OCI-LY1 (cell line): ENCODE data around the gene SELP.

Source experiments
- H2AFZ ChIP-seq: fragments of 200-600 bp; sonication (generic), shearing (Covaris generic); 2 replicates; pipeline ENCODE4 v1.6.0; 2014; ENCODE audit warnings: antibody characterized with exemption, mild to moderate bottlenecking, low read length
- H3F3A ChIP-seq: fragments of 200-600 bp; sonication (generic), shearing (Covaris generic); 2 replicates; pipeline ENCODE4 v1.6.0; 2014; ENCODE audit warnings: mild to moderate bottlenecking, antibody characterized with exemption, low read length, moderate library complexity; ENCODE audit not compliant: insufficient read depth
- H3K27ac ChIP-seq: fragments of 200-600 bp; sonication (generic); 2 replicates; pipeline ENCODE4 v1.5.1; 2014; ENCODE audit warnings: low read length, mixed run types, mild to moderate bottlenecking, low read depth; ENCODE audit not compliant: poor library complexity, severe bottlenecking
- H3K27me3 ChIP-seq: fragments of 200-600 bp; sonication (generic); 2 replicates; pipeline ENCODE4 v1.6.0; 2014; ENCODE audit warnings: antibody characterized with exemption, mild to moderate bottlenecking, low read length, moderate library complexity; ENCODE audit not compliant: insufficient read depth
- H3K36me3 ChIP-seq: fragments of 200-600 bp; sonication (generic); 2 replicates; pipeline ENCODE4 v1.6.1; 2014; ENCODE audit warnings: mild to moderate bottlenecking, antibody characterized with exemption, low read length, moderate library complexity, mixed read lengths; ENCODE audit not compliant: insufficient read depth
- H3K4me1 ChIP-seq: fragments of 200-600 bp; sonication (generic); 2 replicates; pipeline ENCODE4 v1.5.1; 2014; ENCODE audit warnings: mild to moderate bottlenecking, low read length, moderate library complexity; ENCODE audit not compliant: insufficient read depth, severe bottlenecking
- H3K4me2 ChIP-seq: fragments of 200-600 bp; sonication (generic), shearing (Covaris generic); 2 replicates; pipeline ENCODE4 v1.6.1; 2014; ENCODE audit warnings: low read length
- H3K4me3 ChIP-seq: fragments of 200-600 bp; sonication (generic); 2 replicates; pipeline ENCODE4 v1.5.1; 2014; ENCODE audit warnings: low read length, low read depth, mild to moderate bottlenecking, mixed read lengths; ENCODE audit not compliant: poor library complexity, severe bottlenecking
- H3K79me2 ChIP-seq: fragments of 200-600 bp; shearing (Covaris generic); 2 replicates; pipeline ENCODE4 v1.6.1; 2016; ENCODE audit warnings: mixed run types, low read length, mixed read lengths; ENCODE audit not compliant: insufficient read depth
- H3K9ac ChIP-seq: fragments of 200-600 bp; sonication (generic), shearing (Covaris generic); 2 replicates; pipeline ENCODE4 v1.6.1; 2014; ENCODE audit warnings: mild to moderate bottlenecking, low read length, mixed read lengths
- H3K9me2 ChIP-seq: fragments of 200-600 bp; sonication (generic), shearing (Covaris generic); 2 replicates; pipeline ENCODE4 v1.6.1; 2014; ENCODE audit warnings: low read depth, mild to moderate bottlenecking, low read length, mixed read lengths
- H3K9me3 ChIP-seq: fragments of 200-600 bp; shearing (Covaris generic); 2 replicates; pipeline ENCODE4 v1.6.1; 2014; ENCODE audit warnings: low read length, mixed read lengths
- H4K20me1 ChIP-seq: fragments of 200-600 bp; sonication (generic), shearing (Covaris generic); 2 replicates; pipeline ENCODE4 v1.6.0; 2016; ENCODE audit warnings: mild to moderate bottlenecking, low read length; ENCODE audit not compliant: insufficient read depth
- EZH2 ChIP-seq: fragments of 200-600 bp; sonication (generic), shearing (Covaris generic); IDR thresholded peaks from 2 replicates; pipeline ENCODE4 v1.8.0; 2017; ENCODE audit warnings: borderline replicate concordance, mixed run types, mild to moderate bottlenecking, antibody characterized with exemption, low read length, moderate library complexity, mixed read lengths
- TF ChIP-seq, protein P1 (sequence below): fragments of 200-600 bp; sonication (generic), shearing (Covaris generic); IDR thresholded peaks from 2 replicates; pipeline ENCODE4 v1.5.1; 2017; ENCODE audit warnings: mild to moderate bottlenecking, antibody characterized with exemption, low read length, moderate library complexity, mixed read lengths

Gene SELP

DNA sequence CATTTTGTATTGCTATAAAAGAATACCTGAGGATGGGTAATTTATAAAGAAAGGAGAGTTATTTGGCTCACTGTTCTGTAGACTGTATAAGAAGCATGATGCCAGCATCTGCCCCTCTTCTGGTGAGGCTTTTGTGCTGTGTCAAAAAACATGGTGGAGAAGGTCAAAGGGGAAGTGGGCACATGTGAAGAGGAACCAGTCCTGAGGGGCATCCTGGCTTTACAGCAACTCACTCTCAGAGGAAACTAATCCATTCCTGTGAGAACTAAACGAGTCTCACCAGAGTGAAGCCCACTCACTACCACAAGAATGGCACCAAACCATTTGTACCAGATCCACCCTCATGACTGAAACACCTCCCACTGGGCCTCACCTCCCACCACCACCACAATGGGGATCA, 18.8 kb upstream of the SELP start:
- Histone ChIP-seq H2AFZ (no peak overlapping the region), H3K27ac (no peak overlapping the region)

DNA sequence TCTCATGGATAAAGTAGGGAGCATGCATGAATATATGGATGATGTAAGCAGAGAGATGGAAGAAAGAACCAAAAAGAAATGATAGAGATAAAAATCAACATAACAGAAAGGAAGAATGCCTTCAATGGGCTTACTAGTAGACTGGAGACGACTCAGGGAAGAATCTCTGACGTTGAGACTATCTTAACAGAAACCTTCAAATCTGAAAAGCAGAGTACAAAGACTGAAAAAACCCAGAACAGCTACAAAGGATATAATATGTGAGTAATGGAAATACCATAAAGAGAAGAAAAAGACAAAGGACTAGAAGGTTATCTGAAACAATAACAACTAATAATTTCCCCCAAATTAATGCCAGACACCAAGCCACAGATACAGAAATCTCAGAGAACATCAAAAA, 18.3 kb upstream of the SELP start:
- H3K9ac ChIP-seq: no peak overlapping the region
- H3K4me3 ChIP-seq: no peak overlapping the region
- no peaks in the 10 kb centered on the region for H3K27me3 ChIP-seq
- no peaks in the 10 kb centered on the region for H3K4me1 ChIP-seq
- H3K9me3 ChIP-seq: no peaks in the 10 kb centered on the region
- TF ChIP-seq, protein P1, sequence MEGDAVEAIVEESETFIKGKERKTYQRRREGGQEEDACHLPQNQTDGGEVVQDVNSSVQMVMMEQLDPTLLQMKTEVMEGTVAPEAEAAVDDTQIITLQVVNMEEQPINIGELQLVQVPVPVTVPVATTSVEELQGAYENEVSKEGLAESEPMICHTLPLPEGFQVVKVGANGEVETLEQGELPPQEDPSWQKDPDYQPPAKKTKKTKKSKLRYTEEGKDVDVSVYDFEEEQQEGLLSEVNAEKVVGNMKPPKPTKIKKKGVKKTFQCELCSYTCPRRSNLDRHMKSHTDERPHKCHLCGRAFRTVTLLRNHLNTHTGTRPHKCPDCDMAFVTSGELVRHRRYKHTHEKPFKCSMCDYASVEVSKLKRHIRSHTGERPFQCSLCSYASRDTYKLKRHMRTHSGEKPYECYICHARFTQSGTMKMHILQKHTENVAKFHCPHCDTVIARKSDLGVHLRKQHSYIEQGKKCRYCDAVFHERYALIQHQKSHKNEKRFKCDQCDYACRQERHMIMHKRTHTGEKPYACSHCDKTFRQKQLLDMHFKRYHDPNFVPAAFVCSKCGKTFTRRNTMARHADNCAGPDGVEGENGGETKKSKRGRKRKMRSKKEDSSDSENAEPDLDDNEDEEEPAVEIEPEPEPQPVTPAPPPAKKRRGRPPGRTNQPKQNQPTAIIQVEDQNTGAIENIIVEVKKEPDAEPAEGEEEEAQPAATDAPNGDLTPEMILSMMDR: no peak
- TF ChIP-seq EZH2: no peak
- H3K79me2 ChIP-seq: no peaks in the 10 kb centered on the region
- no peak overlapping the region for H2AFZ ChIP-seq
- H3K4me2 ChIP-seq: no peak overlapping the region
- H3K36me3 ChIP-seq: no peaks in the 10 kb centered on the region
- no peaks in the 10 kb centered on the region for H3K9me2 ChIP-seq
- H4K20me1 ChIP-seq: no peaks in the 10 kb centered on the region
- no peaks in the 10 kb centered on the region for H3F3A ChIP-seq
- no peak overlapping the region for H3K27ac ChIP-seq

More for the DNA sequence above, 18.8 kb upstream of the SELP start:
- no peaks in the 10 kb centered on the region for H3K36me3 ChIP-seq
- TF ChIP-seq EZH2: no peak
- TF ChIP-seq, protein P1: no peak
- H3K4me3 ChIP-seq: no peak overlapping the region
- H3K79me2 ChIP-seq: no peaks in the 10 kb centered on the region
- no peak overlapping the region for H3K4me2 ChIP-seq
- H3K27me3 ChIP-seq: no peaks in the 10 kb centered on the region
- no peaks in the 10 kb centered on the region for H4K20me1 ChIP-seq
- H3K4me1 ChIP-seq: no peaks in the 10 kb centered on the region
- H3K9me2 ChIP-seq: no peaks in the 10 kb centered on the region
- H3K9ac ChIP-seq: no peak overlapping the region
- H3K9me3 ChIP-seq: no peaks in the 10 kb centered on the region
- H3F3A ChIP-seq: no peaks in the 10 kb centered on the region

DNA sequence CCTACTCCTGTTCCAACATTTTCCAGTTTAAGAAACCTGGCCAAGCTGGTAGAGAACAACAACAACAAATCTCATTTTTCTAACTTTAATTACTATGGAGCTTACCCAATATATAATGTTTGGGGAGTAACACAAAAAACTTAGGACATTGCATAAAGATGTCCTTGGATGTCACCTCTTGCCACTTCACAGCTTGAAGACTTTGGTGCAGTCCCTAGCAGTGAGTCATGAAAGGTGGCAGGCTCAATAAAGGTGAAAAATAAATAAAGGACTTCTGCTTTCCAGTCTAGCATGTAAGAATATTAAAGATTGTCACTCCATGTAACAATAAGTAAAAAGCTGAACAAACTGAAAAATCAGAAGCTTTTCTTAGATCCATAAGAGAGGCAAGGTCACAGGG, 17.6 kb upstream of the SELP start:
- Histone ChIP-seq H3K9me2 (no peaks in the 10 kb centered on the region), H3K79me2 (no peaks in the 10 kb centered on the region), H3K9me3 (no peaks in the 10 kb centered on the region), H3K27me3 (no peaks in the 10 kb centered on the region), H3K4me3 (no peak overlapping the region), H3K4me2 (no peak overlapping the region), H3K9ac (no peak overlapping the region), H3K4me1 (no peaks in the 10 kb centered on the region), H3K36me3 (no peaks in the 10 kb centered on the region), H3F3A (no peaks in the 10 kb centered on the region), H2AFZ (no peak overlapping the region), H3K27ac (no peak overlapping the region), H4K20me1 (no peaks in the 10 kb centered on the region)
- TF ChIP-seq, protein P1: no peak
- no peak for TF ChIP-seq EZH2
